Activated T-cell treated with anti-CD3 and anti-CD28 coated beads for 1 hour (primary cell): ENCODE data around the gene PYHIN1.
A peak's percentile ranks its signal among the peaks of the same experiment; 100 is the strongest.

Source experiments
- DNase-seq: peaks from one replicate; pipeline ENCODE4 v3.0.0-alpha.2; 2020; ENCODE audit warnings: low read depth

Gene PYHIN1

DNA sequence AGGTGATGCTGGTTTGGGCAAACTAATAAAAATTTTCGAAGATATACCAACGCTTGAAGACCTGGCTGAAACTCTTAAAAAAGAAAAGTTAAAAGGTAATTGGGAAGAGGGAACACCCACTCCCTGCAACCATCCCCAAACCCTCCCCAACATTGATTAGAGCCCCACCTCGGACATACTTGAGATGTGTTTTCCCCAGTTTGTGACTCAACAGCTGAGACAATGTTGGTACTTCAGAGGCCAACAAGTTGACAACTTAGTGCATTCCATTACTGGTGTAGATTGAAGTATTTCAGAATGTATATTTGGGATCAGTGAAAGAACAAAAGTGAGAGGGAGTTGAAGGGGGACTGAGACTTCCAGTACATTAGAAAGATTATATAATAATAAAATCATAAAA, 83.5 kb downstream of the PYHIN1 start:
- no peak for DNase-seq

DNA sequence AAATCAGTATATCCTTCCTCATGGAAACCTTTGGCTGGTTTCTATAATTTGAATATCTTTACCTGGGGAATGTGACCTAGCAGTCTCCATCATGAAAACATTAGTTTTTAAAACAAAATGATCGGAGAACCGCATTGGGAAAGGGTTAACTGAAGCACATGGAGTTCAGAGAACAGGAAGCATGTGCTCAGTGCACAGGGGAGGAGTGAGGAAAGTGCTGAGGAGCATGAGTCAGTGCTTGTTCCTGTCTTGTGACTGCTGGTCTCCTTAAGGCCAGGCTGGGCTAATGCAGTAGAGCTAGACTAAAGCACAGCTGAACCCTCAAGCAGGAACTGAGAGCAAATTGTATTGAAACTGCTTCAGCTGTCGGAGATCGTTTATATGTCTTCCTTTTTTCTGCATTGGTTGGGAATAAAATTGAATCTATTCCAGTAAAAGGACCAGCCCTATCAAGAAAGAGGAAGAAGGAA, 84.1 kb downstream of the PYHIN1 start:
- peak; percentile 42 for DNase-seq

DNA sequence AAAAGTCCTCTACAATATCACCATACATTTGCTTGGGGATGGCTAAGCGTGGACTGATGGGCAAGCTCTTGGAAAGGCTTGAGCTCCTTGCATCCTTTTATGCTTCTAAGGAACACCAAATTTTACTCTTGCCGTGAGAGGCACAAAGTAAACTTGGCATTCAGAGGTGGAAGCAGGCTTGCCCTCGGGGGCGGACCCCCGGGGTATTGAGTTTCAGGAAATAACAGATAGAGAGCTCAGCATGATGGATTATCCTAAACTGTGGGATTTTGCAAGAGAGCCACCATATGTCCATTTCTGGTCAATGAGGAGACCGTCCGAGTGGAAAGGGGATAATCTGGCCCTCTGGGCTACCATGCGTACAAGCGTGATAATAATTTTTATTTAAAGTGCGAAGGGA, 92.4 kb downstream of the PYHIN1 start:
- no peak for DNase-seq

DNA sequence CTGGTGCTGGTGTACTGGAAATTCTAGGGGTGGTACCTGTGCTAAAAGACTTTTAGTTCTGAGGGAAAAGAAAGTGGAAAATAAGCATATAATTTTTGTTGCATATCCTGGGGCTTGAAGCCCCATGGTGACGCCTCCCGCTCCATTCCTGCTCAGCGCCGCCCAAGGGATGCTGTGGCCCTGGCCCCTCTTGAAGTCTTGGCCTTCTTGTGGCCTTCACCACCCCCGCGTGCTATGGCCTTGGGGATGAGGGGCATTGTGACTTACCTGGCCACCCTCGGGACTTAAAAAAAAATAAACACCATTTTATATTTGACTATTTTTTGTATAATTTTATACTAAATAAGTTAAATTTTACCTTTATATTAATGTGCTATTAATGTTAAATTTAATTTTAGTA, 93.7 kb downstream of the PYHIN1 start:
- no peak for DNase-seq
